Activated CD8-positive, alpha-beta memory T cell treated with anti-CD3 and anti-CD28 coated beads, Interleukin-2, amount 50 U/mL, for 24 hours (primary cell): ENCODE results near the gene UBAC2.
"Not testable (repeated sequence)": the region's sequence is repeated elsewhere in the genome, so short reads cannot be mapped to it uniquely, and the experiment has no call there.

ENCODE experiments used
- DNase-seq: peaks from one replicate; pipeline ENCODE4 v3.0.0-alpha.2; 2020; ENCODE audit errors: extremely low read depth

UBAC2 gene

DNA sequence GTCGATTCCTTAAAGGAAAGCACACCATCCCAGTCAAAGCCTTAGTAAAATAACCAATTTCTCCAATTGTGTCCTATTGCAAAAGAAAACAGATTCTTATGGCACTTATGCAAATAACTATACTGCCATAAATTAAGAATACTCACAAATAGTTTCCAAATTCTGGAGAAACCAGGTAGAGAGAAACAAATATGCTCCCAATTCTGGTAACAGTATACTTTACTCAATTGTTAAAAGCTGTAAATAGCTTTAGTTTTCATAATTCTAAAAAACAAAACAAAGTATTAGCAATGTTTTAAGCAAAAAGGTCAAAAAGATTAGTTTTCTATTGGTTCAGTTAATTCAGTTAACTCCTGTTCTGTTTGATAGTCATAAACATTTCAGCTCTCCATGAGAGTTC, 18.2 kb upstream of the UBAC2 start:
- no peak for DNase-seq

DNA sequence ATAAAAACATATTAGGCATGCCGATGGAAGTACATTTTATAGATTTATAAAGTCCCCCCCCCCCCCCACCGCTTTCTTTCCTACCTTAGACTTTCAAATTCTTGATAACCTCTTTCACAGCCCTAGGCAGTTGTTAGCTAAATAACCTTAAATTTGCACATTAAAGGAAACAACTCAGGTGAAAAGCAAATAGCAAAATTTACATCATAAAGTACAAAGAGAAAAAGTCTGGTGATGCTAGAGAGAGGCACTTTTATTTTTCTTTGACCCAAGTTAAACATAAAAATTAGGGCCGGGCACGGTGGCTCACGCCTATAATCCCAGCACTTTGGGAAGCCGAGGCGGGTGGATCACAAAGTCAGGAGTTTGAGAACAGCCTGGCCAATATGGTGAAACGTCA, 15.0 kb upstream of the UBAC2 start:
- DNase-seq = no peak

DNA sequence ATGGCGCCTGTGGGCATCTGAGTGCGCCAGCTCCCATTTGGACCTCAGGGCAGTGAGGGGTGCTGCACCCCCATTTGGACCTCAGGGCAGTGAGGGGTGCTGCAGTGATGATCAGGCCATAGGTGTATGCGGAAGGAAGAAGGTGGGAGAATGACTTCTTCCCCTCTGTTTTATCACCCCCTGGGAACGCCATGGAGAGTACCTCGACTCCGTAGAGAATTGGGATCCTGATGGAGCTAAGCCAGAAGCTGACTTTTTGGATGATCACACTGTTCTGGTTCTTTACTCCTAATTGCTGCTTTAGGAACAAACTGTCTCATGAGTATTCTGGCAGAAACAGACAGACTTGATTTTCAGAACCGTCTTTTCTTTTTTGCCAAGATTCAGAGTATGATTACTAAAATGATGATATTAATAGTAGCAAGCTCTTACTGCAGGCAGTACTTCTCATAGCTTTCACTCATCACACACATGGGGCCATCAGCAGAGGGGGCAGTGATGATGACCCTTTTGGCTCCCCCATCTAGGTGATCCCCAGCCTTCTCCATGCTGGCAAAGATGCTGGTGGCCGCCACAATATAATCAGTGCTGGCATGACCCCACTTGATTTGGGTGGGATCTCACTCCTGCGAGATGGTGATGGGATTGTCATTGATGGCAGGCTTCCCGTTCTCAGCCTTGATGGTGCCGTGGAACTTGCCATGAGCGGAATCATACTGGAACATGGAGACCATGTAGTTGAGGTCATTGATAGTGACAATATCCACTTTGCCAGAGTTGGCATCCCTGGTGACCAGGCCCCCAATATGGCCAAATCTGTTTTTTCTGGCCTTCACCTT, 10.3 kb upstream of the UBAC2 start:
- no peak for DNase-seq

DNA sequence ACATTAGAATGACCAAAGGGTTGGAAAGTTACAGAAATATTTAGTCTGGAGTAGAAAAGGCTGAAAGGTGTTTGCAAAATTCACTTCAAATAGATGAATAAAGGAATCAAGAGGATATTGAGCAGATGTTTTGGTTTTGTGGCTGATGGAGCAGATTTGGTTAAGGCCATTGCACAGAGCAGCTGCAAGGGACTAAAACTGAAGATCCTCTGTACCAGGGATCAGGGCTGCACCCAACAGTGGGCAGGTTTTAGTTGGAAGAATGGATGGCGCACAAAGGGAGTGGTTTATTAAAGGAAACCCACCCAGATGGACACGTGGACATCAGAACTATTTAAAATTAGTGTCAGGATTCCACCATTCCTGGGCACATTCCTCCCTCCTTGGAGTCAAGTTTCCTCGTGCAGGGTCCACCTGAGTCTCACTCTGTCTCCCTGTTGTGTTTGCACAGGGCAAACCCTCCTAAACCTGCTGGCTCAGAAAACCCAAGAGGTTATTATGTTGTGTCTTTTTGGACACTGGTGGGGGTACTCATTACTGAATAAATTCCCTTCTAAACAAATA, 9.2 kb upstream of the UBAC2 start:
- no peak for DNase-seq

DNA sequence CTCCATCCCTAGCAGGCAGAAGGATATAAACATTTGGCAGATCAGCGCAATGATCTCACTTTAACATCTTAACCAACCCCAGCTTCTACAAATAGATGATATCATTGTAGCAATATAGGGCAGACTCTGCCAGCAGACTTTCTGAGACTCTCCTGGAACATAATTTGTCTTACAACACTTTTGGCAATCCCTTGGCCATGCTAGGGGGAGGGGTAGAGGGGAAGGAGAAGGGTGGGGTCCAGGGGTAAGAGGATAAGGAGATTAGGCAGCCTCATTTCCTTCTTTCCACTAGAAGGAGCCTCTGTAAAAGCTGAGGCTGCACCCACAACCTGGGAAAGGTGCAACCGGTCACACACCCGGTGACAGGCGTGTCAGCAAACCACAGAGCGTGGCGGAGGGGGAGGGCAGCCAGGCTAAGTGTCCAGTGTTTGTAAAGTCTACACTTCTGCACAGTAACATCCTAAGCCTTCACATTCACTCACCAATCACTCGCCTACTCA, 8.7 kb upstream of the UBAC2 start:
- DNase-seq = no peak

DNA sequence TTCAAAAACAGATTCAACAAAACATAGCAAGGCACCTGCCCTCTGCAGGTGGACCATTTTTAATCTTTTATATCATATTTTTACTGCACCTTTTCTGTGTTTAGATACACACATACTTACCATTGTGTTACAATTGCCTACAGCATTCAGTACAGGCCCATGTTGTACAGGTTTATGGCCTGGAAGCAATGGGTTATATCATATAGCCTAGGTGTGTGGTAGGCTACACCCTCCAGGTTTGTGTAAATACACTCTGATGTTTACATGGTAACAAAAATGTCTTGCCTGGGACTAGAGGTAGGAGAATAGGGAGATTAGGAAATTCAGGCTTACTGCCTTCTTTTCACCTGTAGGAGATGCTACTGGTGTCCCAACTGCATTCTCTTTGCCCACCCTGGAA, 8.2 kb upstream of the UBAC2 start:
- DNase-seq = no peak

DNA sequence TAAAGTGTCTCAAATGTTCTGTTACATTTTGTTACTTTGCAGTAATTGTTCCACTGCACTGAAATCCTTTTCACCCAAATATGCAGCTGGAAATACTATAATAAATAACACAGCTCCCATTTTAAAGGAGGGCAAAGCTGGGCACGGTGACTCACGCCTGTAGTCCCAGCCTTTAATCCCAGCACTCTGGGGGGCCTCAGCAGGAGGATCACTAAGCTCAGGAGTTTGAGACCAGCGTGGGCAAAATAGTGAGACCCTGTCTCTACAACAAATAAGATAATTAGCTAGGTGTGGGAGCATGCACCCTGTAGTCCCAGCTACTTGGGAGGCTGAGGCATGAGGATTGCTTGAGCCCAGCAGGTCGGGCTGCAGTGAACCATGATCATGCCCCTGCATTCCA, 7.5 kb upstream of the UBAC2 start:
- no peak for DNase-seq

DNA sequence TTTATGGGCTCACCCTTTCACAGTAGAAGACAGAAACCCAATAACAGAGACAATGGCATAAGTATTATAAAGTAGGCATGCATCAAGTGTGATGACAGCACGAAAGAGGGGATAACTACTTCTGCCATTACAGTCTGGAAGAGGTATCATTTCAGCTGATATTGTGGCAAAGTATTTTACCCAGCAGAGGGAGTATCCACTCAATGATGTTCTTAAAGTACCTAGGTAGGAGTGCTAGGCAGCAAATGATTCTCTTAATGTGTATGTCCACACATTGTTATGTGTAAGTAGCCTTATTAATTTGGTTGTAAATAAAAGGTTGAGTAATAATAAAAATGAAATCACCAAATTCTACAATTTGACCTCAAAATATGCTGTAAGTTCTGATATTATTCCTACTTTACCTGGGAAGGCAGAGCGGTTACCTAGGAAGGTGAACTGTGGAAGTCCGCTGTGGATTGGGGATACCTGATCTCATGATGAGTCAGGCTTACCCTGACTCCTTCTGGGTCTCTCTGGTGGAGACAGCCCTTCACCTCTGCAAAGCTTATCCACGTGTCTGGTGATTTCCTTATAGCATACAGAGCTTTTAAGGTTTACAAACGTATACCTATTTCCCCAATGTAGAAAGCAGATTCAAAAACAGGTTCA, 4.1 kb upstream of the UBAC2 start:
- no peak for DNase-seq

DNA sequence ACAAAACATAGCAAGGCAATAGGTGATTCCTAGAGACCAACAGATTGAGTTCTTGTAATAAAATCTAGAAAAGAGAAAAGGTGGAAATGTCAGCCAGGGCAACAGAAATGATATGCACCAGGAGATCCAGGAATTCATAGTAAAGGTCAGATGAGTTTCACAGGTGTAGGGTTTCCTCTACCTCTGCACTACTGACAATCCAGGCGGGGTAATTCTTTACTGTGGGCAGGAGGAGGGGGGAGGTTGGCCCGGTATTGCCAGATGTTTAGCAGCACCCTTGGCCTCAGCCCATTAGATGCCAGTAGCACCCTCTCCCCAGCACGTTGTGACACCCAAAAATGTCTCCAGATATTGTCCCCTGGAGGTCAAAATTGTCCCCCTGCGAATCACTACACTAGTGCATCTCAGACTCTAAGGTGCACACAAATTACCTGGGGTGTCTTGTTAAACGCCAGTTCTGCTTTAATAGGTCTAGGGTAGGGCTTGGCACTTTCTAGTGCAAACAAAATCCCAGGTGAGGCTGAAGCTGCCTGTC, 3.5 kb upstream of the UBAC2 start:
- no peak for DNase-seq

DNA sequence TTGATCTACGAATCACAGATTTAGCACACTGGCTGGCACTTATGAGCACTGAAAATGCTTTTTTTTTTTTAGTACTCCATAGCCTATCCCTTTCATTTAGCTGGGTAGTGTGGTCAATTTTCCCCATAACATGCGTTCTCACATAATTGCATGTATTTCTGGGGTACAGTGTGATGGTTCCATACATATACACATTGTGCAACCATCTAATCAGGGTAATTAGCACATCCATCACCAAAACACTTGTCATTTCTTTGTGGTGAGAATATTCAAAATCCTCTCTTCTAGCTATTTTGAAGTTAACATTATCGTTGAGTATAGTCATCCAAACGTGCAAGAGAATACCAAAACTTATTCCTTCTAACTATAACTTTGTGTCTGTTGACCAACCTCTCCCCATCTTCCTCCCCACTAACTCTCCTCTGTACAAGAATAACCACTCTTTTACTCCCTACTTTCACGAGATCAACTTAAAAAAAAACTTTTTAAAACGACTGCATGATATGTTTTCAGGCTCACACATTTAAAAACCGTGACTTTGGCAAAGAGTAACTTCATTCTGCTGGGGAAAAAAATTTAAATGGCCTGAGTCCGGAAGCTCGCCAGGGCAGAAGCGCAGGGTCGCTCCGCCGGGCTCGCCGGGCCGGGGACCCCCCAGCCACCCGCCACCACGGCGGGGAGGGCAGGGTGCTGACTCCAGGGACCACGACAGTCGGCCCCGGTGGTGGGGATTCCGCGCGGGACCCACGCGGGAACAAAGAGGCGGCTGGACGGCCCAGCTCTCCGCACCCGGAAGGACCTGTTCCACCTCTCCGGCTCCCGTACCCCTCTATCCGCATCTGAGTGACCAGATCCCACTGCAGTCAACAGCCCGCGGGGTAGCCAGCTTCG, 868 bp upstream of the UBAC2 start:
- no peak for DNase-seq

DNA sequence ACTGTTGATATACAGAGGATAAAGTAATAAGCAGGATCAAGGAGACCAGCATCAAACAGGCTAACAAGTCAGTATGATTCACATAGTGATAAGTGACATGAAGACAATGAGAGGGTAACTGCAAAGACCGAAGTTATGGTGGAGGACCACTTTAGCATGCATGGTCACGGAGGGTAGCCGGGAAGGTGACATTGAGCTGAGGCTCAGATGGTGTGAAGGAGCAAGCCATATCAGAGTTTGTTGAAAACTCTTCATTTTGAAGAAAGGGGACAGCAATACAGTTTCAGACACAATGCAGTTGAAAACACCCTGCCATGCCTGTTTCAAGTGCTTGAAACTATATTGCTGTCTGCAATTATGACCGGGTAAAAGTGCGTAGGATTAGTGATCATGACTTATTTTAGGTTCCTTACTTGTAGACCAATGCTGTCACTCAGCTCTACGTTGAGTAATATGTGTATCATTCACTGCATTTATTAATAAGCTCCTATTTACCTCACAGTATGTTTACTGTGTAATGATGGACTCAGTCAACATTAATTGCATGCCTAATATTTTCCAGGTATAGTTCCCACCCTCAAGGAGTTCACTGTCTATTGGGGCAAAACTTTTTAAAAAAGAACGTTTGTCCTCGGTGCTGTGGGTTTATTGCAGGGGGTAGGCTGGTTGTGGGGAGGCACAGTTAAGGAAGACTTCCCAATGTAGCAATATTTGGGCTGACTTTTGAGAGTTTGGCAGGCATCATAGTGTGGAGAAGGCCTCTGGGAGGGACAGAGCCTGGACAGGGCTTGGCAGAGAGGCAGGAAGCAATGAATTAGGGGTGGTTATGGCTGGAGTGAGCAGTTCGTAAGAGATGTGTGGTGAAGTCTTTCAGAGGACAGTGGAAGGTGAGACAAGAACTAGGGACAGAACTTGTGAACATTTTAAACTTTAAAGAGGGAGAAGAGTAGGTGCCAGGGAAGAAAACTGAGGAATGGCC, 3.2 kb downstream of the UBAC2 start:
- no peak for DNase-seq

DNA sequence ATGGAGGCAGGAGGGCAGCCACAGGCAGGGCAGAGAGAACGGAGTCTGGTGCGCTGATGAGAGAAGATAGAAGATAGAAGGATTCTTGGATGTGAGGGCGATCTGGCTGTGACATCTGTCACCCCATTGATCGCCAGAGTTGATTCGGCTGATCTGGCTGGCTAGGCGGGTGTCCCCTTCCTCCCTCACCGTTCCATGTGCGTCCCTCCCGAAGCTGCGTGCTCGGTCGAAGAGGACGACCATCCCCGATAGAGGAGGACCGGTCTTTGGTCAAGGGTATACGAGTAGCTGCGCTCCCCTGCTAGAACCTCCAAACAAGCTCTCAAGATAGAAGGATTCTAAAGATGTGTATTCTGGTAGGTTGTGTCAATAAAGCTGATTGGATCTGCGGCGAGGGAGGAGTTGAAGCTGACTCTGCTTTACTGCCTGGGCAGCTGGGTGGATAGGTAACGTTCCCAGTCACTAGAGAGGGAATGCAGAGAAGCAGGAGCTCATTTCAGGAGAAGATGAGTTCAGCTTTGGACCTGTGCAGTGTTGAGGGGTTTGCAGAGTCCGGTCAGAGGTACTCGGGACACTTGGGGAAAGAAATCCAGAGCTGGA, 5.1 kb downstream of the UBAC2 start:
- no peak for DNase-seq

DNA sequence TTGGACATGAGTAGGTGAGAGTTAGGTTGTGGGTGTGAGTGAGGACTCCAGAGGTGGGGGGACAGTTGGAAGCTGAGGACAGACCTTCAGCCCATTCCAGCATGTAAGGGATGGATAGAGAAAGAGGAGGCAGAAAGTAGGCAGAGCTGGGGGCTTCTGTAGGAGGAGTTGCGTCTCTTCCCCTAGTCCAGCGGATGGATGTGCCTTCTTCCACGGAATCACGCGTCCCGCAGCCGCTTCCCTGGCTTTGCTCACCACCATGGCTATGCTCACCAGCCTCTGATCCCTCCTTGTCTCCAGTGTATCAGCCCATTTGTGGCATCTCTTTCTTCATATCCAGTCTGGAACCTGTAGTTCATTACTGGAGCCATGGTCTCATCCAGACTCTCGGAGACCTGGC, 5.6 kb downstream of the UBAC2 start:
- no peak for DNase-seq

DNA sequence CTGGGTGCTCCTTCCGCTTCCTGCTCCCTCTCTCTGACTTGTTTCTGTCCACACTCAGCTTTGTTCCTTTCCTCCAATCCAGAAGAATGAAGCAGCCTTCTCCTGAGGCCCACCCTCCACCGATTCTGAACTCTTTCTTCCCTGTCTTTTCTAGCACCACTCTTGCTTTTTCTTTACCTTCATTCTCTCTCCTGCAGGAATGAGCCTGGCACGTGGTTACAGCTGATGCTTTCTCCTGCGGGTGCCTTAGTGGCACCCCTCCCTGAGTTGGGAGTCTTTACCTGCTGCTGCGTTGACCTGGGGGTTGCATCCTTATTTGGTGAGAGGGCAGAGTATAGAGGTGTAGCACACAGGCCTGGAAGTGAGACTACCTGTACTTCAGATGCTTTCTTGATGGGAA, 6.2 kb downstream of the UBAC2 start:
- DNase-seq = no peak

DNA sequence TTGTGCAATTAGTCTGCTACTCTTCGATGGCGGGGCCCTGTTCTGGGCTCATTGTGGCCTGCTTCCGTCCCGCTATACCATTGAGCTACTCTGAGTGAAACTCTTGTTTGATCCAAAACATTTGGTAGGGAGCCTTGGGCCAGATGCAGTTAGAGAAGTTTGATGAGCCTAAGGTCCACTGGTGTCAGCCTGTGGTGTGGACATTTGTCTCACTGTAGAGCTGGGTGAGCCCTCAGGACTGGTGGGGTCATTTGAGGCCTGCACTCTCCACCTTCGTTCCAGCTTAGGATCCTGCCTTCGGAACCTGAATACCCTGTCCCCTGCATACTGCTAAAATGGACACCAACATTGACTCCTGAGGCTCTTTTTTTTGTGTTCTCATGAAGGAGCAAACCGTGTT, 6.9 kb downstream of the UBAC2 start:
- no peak for DNase-seq

DNA sequence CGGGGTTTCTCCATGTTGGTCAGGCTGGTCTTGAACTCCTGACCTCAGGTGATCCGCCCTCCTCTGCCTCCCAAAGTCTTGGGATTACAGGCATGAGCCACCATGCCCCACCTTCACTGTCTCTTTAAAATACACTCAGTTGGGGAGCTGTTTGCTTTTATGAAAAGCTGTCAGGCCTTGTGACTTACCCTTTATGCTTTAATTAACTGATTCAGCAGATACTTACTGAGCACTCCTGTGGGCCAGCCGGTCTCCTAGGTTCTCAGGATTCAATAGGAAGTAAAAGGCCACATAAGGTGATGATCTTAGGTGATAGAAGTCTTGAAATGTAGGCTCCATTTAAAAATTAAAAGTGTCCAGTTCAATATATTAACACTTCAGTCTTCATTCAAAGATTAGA, 7.5 kb downstream of the UBAC2 start:
- no peak for DNase-seq

DNA sequence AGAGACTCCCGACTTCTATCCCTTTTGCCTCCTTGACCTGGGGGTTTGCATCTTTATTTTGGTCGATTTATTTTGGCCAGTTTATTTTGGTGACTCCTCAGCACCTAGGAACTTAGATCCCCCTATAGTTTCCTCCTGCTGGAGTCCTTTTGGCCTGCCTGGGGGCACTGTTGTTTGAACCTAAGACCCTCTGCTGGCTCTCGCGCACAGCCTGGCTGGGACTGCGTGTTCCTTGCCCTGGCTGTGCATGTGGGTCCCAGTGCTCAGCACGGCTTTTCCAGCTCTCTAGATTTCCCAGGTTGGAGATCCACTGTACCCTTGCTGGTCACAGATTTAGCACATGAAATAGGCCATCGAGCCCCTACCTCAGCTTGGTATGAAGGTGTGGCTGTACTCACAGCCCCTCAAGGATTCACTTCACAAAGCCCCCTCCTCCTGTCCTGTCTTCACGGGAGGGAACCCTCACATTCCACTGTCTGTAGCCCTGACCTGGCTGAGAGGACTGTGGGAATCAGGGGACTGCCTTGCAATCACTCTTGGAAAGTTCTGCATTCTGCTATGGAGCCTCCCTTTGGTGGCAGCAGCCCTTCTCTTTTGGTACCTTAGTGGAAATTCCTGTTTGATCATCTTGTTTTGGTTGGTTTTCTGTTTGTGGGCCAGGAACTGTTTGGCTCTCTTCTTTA, 8.3 kb downstream of the UBAC2 start:
- DNase-seq = no peak

DNA sequence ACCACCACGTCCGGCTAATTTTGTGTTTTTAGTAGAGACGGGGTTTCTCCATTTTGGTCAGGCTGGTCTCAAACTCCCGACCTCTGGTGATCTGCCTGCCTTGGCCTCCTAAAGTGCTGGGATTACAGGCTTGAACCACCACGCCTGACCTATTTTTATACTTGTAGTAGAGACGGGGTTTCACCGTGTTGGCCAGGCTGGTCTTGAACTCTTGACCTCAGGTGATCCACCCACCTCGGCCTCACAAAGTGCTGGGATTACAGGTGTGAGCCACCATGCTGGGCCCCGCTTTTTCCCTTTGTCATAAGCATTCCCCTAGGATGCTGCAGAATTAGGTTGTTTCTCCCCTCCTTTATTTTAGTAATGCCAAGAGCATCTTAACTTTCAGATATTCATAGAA, 10.0 kb downstream of the UBAC2 start:
- not testable (repeated sequence) for DNase-seq

DNA sequence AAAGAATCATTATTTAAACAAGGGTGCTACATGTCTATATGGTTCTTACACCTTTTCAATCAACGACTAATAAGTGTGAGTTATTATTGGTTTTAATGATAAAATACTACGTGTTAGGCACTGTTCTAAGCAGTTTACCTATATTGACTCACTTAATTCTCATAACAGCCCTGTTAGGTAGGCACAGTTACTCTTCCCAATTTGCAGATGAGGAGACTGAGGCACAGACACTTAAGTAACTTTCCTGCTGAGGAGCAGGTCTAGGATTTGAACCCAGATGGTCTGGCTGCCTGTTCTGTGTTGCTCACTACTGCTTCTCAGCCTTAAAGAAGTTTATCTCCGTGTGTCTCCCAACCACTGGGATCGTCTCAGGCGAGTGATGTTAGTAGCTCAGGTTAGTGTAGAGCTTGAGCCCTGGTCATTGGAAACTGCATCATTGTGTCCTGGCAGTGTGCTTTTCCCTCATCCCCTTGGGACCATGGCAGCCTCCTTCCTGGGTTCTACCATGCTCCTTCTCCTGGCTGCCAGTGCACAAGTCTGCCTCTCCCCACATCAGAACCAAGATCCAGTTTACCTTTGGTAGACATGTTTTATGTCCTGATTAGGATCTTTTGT, 10.9 kb downstream of the UBAC2 start:
- DNase-seq = no peak
